Uterus (tissue), 2 donors: ENCODE data around the gene MYCBPAP.

Experiments
- POLR2A ChIP-seq, 2 donors: fragments of 450-650 bp; IDR thresholded peaks; one replicate each; pipeline ENCODE4 v1.6.1; 2016; ENCODE audit warnings: antibody characterized with exemption in 2 of 2, mild to moderate bottlenecking in 1 of 2, moderate library complexity in 1 of 2
- TF ChIP-seq, protein P1 (sequence below), 4 experiments: fragments of 200-600 bp in 2 of 4; fragments of 450-650 bp in 2 of 4; sonication (generic) in 2 of 4; IDR thresholded peaks; one replicate each; pipeline ENCODE4 v1.5.1; 2016 to 2019; ENCODE audit warnings: antibody characterized with exemption in 4 of 4, mild to moderate bottlenecking in 2 of 4, moderate library complexity in 1 of 4

DNA sequence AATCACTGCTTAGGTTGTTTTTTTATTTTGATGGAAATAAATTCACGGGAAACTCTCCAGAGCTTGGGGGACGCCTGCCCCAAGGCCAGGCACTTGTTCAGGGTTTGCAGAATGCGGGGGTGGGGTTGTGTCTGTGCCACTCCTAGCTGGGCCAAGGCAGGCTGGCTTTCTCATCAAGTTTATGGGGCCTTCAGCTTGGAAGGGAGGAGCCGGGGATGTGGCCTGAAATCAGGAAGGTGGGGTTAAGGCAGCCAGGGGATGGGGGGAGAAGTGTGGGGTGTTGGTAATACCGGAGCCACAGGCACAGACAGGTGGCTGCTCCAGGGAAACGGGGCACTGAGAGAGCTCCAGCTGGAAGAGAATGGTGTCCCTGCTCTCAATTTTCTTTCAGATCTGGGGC, 37.8 kb upstream of the MYCBPAP start:
- TF ChIP-seq, protein P1, sequence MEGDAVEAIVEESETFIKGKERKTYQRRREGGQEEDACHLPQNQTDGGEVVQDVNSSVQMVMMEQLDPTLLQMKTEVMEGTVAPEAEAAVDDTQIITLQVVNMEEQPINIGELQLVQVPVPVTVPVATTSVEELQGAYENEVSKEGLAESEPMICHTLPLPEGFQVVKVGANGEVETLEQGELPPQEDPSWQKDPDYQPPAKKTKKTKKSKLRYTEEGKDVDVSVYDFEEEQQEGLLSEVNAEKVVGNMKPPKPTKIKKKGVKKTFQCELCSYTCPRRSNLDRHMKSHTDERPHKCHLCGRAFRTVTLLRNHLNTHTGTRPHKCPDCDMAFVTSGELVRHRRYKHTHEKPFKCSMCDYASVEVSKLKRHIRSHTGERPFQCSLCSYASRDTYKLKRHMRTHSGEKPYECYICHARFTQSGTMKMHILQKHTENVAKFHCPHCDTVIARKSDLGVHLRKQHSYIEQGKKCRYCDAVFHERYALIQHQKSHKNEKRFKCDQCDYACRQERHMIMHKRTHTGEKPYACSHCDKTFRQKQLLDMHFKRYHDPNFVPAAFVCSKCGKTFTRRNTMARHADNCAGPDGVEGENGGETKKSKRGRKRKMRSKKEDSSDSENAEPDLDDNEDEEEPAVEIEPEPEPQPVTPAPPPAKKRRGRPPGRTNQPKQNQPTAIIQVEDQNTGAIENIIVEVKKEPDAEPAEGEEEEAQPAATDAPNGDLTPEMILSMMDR (IDR thresholded peaks at IDR 0.05): no peak
- no peak for TF ChIP-seq POLR2A (IDR thresholded peaks at IDR 0.05)
